GM18868 (cell line): ENCODE results near the gene CDK18.

ENCODE experiments used
- ATAC-seq: cut with Tn5 transposase; IDR thresholded peaks from one replicate; pipeline ENCODE4 v1.9.1; 2021; ENCODE audit warnings: mild to moderate bottlenecking, moderate library complexity; ENCODE audit not compliant: unreplicated experiment

Gene CDK18

GRCh38 chr1:205502111-205502810 is 2.2 kb upstream of the CDK18 start:
- no peak for ATAC-seq

DNA sequence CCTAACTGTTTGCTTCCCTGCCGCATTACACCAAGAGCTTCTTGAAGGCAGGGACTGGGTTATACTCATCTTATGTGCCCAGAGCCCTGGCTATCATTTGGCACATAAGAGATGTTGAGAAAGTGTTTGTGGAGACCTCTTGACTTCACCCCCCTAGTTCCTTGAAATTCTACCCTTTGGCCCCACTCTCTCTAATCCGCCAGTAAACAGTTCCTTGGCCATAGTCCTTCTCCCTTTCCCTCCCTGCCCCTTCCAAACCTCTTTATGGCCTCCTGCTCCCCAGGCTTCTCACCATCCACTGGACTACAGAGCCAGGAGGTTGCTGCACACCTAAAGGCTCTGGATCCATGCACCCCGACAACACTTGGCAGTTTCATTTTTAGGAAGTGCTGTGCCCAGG is 1.5 kb upstream of the CDK18 start:
- ATAC-seq: no peak

- ATAC-seq: no peak
Measured at GRCh38 chr1:205505076-205505729, 734 bp downstream of the CDK18 start.

- ATAC-seq: no peak
Measured at GRCh38 chr1:205505791-205506190, 1.3 kb downstream of the CDK18 start.

DNA sequence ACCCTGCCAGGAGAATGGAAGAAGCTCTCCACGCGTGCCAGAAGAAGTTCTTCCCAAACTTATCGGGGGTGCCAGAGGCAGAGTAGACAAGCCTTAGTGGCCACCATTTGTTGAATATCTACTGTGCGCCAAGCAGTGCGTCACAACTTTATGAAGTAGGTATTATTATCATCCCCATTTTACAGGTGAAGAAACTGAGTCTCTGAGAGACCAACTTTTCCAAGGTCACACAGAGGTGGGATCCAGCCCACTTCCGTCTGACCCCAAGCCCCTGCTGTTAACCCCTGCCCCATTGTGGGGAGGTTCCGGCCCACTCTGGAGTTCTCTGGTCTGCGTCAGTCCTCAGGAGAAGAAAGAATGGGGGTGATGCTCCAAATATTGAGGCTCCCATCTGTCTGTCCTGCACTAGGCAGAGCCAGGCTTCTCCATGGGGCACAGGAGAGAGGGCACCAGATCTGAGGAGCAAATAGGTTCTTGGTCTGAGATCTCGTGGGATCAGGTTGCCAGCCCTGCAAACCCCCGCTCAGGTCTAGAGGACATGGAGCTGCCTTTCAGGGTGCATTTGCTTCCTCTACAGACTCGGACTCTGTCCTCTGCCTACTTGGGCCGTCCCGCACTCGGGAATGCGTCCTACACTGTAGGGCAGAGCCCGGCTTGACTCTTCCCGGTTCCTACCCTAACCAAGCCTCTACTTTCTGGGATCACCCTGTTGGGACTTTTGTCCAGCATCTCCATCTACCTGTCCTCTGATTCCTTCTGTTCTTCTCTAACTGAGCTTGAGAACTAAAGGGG is 2.1 kb downstream of the CDK18 start:
- ATAC-seq: no peak

DNA sequence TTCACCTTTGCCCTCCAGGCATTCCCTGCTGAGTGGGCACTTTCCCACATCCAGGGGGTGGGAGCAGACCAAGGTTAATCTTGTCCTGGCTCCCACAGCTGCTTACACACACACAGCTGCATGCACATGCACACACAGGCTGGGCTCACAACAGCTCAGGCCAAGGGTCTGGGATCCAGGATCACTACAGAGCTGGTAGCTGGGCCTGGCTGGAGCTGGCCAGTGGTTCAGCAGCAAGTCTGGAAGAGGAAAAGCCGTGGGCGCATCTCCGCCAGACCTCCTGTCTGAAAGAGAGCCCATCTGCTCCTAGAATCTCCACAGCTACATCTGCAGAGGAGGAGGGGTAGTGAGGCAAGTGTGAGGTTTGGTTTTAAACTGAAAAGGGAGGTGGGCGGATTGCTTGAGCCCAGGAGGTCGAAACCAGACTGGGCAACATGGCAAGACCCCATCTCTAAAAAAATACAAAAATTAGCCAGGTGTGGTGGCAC is 3.8 kb downstream of the CDK18 start:
- no peak for ATAC-seq

- ATAC-seq: no peak
Measured at GRCh38 chr1:205510308-205510950, 6.0 kb downstream of the CDK18 start.

- no peak for ATAC-seq
Measured at GRCh38 chr1:205510951-205511330, 6.5 kb downstream of the CDK18 start.

DNA sequence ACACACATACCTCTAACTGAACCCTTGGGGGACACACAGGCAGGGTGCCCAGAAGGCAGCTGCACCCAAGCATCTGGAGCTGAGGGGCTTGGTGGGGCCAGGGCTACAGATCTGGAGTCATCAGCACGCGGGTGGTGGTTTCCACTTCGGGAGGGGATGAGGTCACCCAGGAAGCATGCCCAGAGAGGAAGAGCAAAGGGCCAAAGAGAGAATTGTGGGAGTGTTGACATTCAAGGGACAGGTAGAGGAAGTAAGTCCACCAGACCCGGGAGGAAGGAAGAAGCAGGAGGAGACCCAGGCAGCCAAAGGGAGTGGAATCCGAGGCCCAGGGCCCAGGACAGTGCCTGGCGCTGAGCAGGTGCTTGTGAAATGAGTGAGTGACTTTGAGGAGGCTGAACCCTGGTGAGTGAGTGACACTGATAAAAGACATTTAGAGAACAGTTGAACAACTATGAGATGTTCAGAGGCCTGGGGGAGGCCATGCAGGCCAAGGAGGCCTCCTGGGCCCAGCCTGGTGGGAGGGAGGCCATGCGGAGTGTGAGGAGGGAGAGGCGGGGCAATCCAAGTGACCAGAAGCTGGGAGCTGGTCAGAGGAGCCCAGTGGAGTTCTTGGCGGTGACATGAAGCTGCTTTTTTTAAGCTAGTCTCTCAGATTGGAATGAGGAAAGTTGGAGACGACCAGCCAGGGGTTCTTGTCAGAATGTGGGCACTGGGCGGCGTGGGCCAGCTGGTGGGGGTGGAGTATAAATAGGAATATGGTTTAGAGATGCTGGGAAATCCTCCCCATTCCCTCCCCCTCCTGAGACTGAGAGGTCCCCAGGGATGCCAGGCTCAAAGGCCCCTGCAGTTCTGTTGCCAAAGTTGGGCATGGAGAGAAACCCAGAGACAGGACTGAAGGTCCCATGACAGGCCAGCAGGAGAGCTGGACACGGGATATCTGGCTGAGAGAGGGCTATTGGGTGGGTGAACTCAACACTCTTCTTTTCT is 7.9 kb downstream of the CDK18 start:
- ATAC-seq: no peak

DNA sequence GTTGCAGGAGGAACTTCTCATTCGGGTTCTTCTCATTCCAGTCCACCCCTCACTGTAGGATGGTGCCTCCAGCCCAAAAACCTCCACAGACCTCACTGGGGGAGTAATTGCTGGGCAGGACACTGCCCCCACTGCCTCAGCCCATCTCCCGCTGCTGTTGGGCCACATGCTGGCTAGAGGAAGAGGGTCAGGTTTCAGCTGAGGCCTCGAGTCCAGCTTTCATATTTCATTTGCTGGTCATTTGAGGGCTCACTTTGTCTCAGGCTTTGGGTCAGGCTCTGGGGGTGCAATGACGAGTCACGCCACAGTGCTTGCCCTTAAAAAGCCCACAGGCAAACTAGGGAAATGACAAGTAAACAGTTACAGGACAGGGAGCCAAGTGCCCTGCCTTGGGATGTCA is 9.3 kb downstream of the CDK18 start:
- no peak for ATAC-seq

DNA sequence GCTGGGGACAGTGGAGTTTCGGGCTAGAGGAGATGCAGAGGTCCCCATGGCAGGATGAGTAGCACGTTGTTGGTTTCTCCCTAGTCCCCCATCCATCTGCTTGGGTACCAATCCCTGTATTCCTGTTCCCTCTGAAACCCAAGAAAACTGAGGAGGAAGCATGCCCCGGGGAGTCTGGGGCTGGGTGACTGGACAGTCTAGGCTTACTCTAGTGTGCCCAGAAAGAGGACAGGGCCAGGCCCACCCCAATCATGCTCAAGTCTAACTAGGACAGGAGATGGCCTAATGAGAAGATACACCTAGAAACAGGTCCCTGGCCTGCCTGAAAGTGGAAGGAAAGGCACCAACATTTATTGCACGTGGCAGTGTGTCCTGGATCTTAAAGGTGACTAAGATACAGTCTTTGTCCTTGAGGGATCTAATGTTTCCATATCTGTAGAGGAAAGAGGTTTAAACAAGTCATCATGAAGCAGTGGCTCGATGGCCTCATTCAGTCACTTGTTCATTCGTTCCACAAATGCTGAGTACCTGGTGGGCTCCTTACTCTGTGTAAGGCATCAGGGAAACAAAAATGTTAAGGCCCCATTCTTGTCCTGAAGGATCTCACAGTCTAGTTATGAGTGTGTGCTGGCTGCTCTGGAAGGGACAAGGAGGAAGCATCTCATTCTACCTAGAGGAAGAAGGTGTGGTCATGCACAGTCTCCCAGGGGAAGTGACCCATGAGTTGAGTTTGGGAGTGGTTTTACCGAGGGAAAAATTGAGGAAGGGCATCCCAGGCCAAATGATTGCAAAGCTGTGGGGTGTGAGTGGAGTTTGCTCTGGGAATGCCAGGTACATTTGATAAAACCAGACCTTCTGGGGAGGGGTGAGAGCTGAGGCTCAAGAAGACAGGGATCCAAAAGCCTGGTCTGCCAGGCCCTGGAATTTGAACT is 10.0 kb downstream of the CDK18 start:
- no peak for ATAC-seq

GRCh38 chr1:205515781-205516253 is 11.3 kb downstream of the CDK18 start:
- ATAC-seq: no peak

DNA sequence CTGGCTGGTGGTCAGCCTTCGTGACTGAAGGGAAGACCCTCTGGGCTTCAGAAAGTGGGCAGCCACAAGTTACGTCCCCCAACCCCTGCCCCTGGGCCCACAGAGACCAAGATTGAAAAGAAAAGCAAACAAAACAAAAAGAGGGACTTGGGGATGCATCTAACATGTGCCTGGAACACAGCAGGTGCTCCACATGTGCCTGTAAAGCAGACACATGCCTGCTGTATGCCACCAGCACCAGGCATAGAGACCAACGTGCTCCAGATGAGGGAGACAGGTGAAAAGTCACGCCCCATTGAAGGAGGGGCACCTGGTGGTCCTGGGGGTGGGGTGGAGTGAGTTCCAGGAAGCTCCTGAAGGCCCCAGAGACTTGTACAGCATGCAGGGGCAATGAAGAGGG is 11.9 kb downstream of the CDK18 start:
- no peak for ATAC-seq

- no peak for ATAC-seq
Measured at GRCh38 chr1:205517288-205517687, 12.8 kb downstream of the CDK18 start.

GRCh38 chr1:205517763-205518162 is 13.3 kb downstream of the CDK18 start:
- no peak for ATAC-seq

DNA sequence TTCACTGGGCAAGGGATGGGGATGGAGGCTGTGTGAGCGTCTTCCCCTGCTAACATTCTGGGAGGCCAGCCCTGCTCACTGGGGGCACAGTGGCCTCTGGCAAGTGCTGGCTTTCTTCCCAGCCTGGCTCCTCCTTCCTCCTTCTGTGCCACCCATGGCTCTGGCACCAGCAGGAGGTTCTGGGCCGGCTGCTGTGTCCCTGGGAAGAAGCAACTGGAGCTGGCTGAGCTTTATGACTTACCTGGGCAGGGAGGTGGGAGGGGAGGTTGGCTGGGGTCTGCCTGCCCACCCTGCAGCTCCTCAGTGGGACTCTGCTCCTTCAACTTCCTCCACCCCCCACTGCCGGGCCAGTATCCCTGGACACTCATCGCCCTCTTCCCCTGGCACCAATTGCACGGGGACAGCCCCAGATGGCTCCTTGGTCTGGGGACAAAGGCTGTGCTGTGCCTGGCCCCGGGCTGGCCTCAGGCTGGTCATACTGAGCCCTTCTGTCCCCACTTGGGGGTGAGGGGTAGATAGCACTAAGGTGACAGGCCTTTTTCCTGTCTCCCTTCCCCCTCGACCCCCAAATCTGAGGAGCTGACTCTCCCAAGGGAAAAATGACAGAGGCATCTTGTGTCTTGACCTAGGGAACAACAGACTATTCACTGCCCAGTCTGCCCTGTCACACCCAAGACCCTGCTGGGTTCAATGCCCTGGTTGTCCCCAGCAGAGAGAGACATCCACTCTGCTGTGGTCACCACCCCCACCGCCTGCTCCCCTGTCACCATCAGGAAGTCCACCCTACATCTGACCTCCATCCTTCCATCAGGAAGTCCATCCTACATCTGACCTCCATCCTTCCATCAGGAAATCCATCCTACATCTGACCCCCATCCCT is 14.4 kb downstream of the CDK18 start:
- no peak for ATAC-seq

DNA sequence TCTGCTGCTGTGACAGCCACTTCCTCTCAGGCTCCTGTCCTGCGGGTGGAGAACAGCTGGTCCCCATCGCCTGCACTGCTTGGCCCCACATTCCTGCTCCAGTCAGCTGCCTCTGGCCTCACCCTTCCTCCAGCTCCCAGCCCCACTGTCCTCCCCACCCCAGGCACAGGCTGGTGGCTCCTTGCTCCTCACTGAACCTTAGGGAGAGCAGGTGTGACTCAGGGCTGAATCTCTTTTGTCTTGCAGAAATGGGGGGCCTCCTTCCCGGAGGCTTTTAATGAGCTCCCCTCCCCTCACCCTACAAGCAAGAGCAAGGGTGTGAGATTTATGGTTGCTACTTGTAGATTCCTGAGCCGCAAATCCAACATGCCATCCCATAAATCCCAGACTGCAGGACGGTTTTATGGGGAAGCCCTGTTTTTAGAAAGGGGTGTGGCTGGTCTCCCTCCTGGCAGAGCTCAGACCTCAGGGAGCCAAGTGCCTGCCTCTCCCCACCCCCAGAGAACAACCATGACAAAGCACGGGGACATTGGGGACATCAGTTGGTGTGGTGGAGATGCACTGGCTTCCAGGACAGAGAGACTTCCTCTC is 15.2 kb downstream of the CDK18 start:
- no peak for ATAC-seq

- ATAC-seq: no peak
Measured at GRCh38 chr1:205520709-205521108, 16.2 kb downstream of the CDK18 start.
